RKO (cell line): ENCODE measurements around the gene CXXC4.

Experiments used
- DNase-seq: peaks from one replicate; pipeline ENCODE4 v3.0.0-alpha.2; 2016; ENCODE audit warnings: low spot score

CXXC4 gene

DNA sequence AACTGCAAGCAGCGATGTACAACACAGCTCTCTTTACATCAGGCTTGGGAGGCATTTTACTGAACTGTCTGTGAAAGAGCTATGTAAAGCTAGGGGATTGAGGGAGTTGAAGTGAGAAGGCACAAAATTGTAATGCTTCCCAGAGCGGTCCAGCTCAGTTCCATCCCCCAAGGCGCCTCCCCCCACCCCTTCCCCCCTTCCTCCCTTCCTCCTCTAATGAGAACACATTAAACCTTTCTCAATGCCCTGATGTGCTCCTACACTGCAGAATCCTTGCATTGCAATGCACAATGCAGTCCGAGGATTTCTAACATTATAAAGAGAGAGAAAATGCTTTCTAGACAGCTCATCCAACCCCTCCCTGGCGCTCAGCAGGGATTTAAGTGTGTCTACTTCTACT lies 73.9 kb downstream of the CXXC4 start:
- no peak for DNase-seq
